Hepatic stellate cell (primary cell): Measurements from ENCODE around the gene YIPF2.
"Not testable (repeated sequence)": the region's sequence is repeated elsewhere in the genome, so short reads cannot be mapped to it uniquely, and the experiment has no call there.

Experiments used
- DNase-seq: peaks from one replicate; pipeline ENCODE4 v3.0.0; 2011; ENCODE audit warnings: low spot score

YIPF2 gene

DNA sequence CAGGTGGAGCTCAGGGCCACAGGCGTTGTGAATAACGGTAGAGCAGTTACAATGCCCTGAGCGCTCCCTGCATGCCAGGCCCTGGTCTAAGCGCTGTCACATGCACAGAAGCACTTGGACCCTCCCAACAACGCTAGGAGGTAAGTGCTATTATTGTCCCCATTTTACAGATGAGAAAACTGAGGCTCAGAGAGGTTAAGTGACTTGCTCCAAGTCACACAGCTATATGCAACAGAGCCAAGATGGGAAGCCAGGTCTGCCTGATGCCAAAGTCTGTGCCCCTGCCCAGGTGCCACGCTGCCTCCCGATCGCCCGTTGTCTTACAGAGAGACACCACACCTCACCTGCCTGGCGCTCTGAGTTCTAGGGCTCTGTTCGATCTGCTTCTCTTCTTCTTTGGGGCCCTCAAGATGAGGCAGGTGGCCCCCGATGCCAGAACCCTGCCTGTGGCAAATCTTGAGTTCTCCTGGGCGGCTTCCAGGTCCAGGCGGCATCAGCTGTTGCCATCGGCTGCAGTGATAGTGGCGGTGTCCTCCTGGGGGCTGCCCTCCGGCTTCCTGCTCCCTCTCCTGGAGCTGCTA, 20.0 kb downstream of the YIPF2 start:
- no peak for DNase-seq

- DNase-seq, result no peak
Observed at GRCh38 chr19:10907925-10908324, 20.5 kb downstream of the YIPF2 start.

DNA sequence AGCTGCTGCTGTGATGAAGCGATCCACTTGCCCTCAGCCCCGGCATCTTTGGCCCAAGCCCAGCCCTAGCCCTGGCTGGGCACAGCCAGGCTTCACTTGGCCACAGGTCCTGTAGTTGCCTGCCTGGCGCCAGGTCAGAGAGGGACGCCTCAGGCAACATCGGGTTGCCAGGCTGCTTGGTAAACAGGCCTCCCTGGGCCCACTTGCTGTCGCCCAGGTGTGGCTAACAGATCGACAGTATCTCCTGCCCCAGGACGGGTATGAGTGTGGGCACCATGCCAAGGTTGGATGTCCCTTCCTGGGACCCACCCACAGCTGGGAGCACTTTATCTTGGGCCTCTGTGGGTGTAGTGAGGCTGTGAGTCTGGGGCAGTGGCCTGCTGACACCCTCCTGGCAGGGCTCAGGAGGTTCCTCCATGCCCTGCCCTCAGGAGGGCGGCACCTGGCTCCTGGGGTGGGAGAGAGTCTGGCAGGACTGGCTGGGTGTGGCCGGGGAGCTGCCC, 29.2 kb downstream of the YIPF2 start:
- no peak for DNase-seq

- DNase-seq, result no peak
Observed at GRCh38 chr19:10898633-10899032, 29.8 kb downstream of the YIPF2 start.

- no peak for DNase-seq
Observed at GRCh38 chr19:10896851-10897526, 31.4 kb downstream of the YIPF2 start.

DNA sequence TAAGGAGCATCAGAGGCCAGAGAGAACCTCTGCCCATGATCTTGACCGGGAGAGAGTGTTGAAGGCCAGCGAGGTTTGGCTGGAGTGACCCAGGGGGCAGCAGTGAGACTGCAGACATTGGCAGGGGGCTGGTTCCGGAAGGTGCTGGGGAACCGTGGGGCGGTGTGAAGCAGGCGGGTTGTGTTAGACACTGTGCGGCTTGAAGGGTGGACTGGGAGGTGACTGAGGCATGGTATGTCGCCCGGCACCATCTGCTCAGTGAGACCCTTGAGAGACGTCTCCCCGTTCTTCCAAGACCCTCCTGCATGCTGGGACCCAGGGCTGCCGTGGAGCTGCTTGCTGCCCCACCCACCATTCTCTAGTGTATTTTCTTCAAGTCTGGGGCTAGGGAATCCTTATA, 32.5 kb downstream of the YIPF2 start:
- DNase-seq, result no peak

GRCh38 chr19:10895363-10895762, 33.1 kb downstream of the YIPF2 start:
- no peak for DNase-seq

- no peak for DNase-seq
Observed at GRCh38 chr19:10894911-10895213, 33.6 kb downstream of the YIPF2 start.

- DNase-seq, result no peak
Observed at GRCh38 chr19:10892256-10892655, 36.2 kb downstream of the YIPF2 start.

DNA sequence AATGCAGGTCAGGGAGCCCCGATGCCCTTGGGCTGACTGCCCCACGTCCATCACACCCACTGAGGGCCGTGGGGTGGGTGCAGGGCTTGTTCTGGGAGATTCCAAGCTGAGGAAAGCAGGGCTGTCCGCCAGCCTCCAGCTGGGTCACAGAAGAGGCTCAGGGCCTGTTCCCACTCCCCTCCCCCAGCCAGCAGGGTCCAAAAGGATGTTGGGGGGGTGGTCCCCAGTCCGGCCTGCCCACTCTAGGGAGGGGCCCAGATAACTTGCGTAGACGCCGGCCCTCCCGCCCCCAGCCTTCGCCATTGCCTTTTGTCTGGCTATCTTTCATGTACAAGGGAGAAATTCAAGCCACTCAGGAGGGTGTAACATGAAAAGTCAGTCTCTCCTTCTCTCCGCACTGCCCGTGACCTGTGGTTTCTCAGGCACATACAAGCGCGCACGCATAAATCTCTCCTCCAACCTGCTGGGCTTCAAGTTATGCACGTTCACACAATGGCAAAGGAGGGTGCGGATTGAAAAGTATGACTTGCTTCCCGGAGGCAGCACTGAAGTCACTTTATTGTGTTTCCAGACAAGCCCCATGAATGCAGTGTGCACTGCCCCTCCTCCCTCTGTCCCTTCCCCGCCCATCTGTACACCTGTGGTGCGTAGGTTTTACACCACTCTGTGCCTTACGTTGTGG, 36.9 kb downstream of the YIPF2 start:
- no peak for DNase-seq

DNA sequence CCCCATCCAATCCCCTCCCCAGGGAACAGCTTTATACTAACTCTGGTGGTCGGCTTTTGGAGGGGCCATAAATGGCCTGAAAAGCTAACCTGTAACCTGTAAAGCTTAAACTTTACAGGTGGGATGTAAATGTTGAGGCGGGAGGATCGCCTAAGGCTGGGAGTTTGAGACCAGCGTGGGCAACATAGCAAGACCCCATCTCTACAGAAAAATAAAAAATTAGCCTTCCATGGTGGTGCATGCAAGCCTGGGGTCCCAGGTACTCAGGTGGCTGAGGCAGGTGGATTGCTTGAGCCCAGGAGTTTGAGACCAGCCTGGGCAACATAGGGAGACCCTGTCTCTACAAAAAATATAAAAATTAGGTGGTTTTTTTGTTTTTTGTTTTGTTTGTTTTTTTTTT, 38.6 kb downstream of the YIPF2 start:
- no peak for DNase-seq

DNA sequence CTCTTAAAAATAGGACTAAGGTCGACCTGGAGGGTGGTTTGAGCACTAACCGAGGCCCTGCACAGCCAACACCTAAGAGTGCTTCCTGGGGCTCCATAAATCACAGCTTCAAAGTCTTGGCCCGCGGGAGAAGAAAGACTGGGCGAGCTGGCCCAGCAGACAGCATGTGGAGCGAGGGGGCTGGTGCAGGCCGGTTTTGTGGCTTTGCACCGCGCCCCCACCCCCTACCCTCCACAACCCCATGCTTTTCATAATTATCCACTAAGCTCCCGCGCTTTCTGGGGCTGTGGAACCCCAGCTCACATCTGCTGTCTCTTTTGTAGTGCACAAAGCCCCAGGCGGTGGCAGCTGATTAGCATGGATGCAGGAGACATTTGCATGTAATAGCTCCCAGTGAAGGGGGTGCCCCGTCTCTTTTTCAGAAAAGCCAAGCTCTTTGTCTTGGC, 40.0 kb downstream of the YIPF2 start:
- no peak for DNase-seq

DNA sequence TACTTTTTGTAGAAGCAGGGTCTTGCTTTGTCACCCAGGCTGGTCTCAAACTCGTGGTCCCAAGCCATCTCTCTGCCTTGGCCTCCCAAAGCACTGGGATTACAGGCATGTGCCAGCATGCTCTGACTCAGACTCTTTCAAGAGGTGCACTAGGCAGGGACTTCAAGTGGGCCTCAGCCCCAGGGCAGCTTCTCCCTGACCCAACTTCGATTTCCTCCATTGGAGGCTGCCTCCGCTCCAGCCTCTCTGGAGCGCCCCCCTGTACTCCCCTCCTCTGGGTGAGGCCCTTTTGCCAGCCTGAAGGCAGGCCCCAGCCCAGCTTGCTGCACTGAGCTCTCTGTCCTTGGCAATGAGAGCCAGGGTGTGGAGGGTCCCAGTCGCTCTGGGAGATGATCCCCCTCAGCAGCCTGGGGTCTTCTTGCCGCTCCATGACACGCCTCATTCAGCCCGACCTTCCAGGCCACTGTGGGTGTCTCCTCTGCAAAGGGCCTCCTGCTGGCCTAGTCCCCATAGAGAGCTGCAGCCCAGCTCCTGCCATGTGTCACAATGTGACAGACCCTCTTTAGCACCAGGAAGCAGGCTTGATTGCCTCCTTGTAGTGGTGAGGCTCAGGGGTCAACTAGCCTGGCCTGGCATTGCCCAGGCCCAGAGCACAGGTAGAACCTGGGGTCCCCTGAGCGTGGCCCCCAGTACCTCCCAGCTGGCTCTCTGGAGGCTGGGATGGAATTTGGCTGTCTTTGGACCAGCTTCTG, 40.6 kb downstream of the YIPF2 start:
- no peak for DNase-seq

GRCh38 chr19:10885201-10886169, 43.0 kb downstream of the YIPF2 start:
- no peak for DNase-seq

GRCh38 chr19:10884274-10884673, 44.2 kb downstream of the YIPF2 start:
- peak; percentile 81 for DNase-seq

DNA sequence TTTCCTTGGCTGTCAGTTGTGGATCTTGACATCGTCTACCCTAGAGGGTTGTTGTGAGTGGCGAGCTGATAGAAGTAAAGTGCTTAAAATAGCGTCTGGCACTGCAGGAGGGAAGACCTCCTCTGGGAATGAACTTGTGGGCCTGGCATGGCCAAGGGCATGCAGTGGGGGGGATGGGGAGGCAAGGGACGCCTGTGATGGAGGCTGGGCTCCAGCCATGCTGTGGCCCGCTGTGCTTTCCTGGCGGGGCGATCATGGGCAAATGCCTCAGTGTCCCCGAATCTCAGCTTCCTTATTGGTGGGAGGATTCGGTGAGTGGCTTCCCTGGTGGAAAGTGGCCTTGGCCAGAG, 46.4 kb downstream of the YIPF2 start:
- no peak for DNase-seq

DNA sequence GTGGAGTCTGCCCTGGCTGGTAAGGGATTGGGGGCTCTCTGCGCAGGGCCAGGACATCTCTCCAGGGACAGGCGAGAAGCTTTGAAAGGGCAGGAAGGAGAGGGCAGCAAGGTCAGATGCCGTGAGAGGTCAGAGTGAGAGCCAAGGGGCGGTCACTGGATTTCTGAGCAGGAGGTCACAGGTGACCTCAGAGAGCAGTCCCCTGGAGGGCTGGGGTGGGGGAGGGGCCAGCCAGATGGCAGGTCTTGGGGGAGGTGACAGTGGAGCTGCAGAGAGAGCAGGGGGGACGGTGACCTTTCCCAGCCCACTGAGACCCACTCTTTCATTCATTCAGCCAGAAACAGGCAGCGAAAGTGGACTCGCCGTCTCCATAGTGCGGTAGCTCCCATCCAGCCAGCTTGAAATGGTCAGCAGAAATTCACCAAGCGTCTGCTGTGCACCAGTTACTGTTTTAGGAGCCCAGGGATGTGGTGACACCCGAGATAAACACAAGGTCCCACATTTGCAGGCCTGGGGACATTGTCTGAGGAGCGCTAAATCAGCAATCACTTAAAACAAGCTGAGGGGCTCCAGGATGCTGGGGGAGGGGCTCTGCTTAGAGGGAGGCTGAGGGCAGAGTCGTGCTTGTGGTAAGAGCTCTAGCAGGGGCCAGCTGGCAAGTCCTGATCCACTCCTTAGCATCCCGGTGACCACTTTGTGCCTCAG, 46.9 kb downstream of the YIPF2 start:
- DNase-seq, result no peak

DNA sequence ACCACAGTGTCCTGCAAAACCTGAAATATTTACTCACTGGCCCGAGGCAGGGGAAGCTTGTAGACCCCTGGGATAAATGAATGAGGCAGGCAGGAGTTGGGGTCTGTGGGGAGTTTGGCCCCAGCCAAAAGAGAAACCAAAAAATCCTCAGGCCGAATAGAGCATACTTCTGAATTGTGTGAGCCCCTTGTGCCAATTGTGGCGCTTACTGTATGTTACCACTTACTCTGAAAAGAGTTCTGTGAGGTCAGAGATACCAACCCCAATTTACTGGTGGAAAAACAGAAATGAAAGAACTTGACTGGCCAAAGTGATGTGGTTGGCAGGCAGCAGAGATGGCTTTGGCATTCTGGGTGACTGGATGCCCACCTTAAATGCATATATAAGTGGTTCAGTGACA, 50.2 kb downstream of the YIPF2 start:
- no peak for DNase-seq

DNA sequence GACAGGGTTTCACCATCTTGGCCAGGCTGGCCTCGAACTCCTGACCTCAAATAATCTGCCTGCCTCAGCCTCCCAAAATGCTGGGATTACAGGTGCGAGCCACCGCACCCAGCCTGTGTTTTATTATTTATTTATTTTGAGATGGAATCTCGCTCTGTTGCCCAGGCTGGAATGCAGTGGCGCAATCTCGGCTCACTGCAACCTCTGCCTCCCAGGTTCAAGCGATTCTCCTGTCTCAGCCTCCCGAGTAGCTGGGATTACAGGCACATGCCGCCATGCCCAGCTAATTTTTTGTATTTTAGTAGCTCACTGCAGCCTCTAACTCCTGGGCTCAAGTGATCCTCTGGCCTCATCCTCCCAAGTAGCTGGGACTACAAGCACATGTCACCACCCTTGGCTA, 50.8 kb downstream of the YIPF2 start:
- not testable (repeated sequence) for DNase-seq

- no peak for DNase-seq
Observed at GRCh38 chr19:10876459-10877240, 51.8 kb downstream of the YIPF2 start.
